ENCODE data around the gene GNLY.

GRCh38 chr2:85744741-85745601 lies 50.8 kb downstream of the GNLY start:
- TF ChIP-seq CTCF (conservative IDR thresholded peaks at IDR 0.05; ENCODE audit: low read depth, low read length) (no peak), EZH2phosphoT487 (IDR thresholded peaks at IDR 0.05; ENCODE audit: borderline replicate concordance, low read length) (no peak)

All from PC-3 (cell line).